Adrenal gland (tissue), 5 donors: ENCODE results near the gene NBEAL2.

Experiments
- CTCF ChIP-seq, 6 experiments: fragments of 450-650 bp in 4 of 6; fragments of 200-600 bp in 2 of 6; sonication (generic) in 1 of 6; IDR thresholded peaks; 1 replicate in 5 of 6; 2 replicates in 1 of 6; pipeline versions ENCODE4 v1.5.1 to v1.8.0; 2016 to 2021; ENCODE audit warnings: antibody characterized with exemption in 6 of 6, mild to moderate bottlenecking in 2 of 6, moderate library complexity in 1 of 6
- POLR2A ChIP-seq, 2 donors: fragments of 450-650 bp; IDR thresholded peaks; one replicate each; pipeline ENCODE4 v1.6.1; 2017; ENCODE audit warnings: antibody characterized with exemption in 2 of 2, mild to moderate bottlenecking in 2 of 2, moderate library complexity in 1 of 2
- donor health status: DM: no; HTN: no; CAD: no.

DNA sequence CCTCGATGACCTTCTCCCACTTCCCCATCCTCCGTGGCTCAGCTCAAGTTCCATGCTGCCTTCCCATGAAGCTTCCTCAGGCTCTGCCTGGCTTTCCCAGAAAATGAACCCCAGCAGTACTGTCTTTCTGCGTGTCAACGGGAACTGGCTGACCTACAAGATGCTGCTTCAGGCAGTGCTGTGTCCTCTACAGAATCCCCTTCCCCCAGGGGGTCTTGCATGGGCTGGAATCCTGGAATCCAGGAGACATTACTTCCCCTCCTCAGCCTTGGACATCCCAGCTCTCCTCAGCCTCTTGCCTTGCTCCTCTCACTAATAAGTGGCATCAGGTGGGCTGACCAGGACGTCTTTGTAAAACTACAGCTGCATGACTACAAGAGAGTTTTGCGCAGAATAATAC is 8.3 kb upstream of the NBEAL2 start:
- TF ChIP-seq CTCF (IDR thresholded peaks at IDR 0.05) (no peak), POLR2A (IDR thresholded peaks at IDR 0.05) (no peak)
